ENCODE data around the gene TOR4A.

DNA sequence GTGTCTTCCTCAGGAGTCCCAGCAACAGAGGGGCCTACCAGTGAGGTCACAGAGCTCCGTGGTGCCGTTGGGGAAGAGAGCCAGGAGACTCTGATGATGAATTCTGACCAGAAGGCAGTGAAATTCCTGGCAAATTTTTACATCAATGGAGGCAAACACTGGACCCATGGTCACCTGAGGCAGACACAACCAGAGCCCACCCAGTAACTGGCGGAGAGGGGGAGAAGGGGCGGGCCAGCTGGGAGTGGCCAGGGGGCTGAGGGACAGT lies 26.4 kb upstream of the TOR4A start, which contains the start of gene STPG3:
- TF ChIP-seq, protein P1, sequence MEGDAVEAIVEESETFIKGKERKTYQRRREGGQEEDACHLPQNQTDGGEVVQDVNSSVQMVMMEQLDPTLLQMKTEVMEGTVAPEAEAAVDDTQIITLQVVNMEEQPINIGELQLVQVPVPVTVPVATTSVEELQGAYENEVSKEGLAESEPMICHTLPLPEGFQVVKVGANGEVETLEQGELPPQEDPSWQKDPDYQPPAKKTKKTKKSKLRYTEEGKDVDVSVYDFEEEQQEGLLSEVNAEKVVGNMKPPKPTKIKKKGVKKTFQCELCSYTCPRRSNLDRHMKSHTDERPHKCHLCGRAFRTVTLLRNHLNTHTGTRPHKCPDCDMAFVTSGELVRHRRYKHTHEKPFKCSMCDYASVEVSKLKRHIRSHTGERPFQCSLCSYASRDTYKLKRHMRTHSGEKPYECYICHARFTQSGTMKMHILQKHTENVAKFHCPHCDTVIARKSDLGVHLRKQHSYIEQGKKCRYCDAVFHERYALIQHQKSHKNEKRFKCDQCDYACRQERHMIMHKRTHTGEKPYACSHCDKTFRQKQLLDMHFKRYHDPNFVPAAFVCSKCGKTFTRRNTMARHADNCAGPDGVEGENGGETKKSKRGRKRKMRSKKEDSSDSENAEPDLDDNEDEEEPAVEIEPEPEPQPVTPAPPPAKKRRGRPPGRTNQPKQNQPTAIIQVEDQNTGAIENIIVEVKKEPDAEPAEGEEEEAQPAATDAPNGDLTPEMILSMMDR (conservative IDR thresholded peaks at IDR 0.05; ENCODE audit: low read depth, low read length), result no peak
- no peak for TF ChIP-seq EZH2 (IDR thresholded peaks at IDR 0.05; ENCODE audit: low read length, unreplicated experiment)
